Daoy (cell line): ENCODE measurements around the gene PHYHD1. TPM values are rescaled to one million over a fixed set of nuclear protein-coding genes. Genes with fewer than 3 reads are reported as not detected.

ENCODE experiments used
- DNase-seq: peaks from one replicate; pipeline ENCODE4 v3.0.0-alpha.2; 2015; ENCODE audit warnings: low read depth
- total RNA-seq: library from RNA; depleted of rRNA; stranded (reverse); fragments of >200 nt; shearing (Covaris generic); gene quantifications from 2 replicates; pipeline ENCODE4 v1.2.3, GENCODE V29; 2014; rRNA removed

The PHYHD1 gene
- total RNA-seq, 1 experiment from 2014 or later = not detected

DNA sequence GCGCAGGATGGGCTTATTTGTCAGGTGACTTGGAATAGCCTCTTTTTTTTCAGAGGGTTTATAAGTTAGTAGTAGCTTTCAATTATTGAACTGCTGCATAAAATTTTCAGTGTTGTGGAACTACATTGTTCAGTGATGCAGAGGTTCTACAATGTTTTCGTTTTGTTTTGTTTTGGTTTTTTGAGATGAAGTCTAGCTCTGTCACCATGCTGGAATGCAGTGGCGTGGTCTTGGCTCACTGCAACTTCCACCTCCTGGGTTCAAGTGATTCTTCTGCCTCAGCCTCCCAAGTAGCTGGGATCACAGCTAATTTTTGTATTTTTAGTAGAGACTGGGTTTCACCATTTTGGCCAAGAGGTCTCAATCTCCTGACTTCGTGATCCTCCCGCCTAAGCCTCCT, 48.7 kb downstream of the PHYHD1 start:
- peak; percentile 37 for DNase-seq

DNA sequence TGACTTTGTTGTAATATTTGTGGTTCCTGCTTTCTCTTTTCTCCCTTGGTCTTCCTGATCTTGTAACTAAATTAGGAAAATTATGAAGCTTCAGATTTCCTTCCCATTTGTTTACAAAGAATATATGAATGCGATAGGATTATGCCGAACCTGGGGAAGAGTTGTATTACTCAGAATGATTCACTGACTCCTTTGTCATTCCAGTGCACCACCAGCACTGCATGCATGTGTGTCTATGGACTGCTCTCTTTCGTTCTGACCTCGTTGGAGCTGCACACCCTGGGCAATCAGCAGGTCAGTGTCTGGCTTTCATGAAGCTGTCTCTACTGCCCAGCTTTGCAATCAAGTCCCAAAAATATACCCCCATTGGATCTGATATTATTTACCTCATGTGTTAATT, 52.2 kb downstream of the PHYHD1 start:
- peak; percentile 58 for DNase-seq

DNA sequence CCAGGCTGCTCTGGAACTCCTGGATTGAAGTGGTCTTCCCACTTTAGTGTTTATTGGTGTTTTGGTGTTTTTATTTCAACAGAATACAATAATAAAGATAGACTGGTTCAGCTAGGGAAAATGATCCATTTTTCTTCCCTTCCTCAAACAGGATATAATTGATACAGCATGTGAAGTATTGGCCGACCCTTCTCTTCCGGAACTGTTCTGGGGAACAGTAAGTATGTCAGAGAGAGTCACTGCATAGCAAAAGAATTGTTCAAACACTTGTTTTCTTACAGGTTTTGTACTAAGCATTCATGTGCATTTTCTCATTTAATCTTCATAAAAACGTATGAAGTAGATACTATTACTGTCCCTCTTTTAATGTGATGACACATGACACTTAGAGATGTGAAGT, 58.3 kb downstream of the PHYHD1 start:
- DNase-seq = no peak

DNA sequence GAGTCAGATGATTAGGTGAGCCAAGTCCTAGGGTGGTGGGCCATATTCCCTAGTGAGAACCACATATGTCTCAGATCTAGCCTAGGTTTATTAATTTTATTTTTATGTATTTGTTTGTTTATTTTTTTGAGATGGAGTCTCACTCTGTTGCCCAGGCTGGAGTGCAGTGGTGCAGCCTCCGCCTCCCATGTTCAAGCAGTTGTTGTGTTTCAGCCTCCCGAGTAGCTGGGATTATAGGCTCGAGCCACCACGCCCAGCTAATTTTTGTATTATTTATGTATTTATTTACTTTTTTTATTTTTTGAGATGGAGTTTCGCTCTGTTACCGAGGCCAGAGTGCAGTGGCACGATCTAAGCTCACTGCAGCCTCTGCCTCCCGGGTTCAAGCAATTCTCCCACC, 62.8 kb downstream of the PHYHD1 start:
- no peak for DNase-seq

DNA sequence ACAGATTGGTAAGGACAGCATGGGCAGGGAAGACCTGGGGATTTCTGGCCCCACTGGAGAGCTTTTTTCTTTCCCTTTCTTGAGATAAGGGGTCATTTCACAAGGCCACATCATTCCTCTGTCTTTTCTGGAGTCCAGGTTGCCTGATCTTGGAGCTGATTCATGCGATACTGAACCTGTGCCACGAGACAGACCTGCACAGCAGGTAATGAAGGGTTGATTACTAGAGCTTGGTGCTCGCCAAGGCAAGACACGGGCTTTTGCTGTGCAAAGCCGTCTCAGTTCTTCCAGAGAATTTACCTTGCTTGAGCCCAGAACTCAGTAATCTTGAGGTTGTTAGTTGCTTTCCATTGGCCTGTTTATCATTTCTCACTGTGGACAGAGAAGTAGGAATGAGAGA, 65.9 kb downstream of the PHYHD1 start:
- no peak for DNase-seq

DNA sequence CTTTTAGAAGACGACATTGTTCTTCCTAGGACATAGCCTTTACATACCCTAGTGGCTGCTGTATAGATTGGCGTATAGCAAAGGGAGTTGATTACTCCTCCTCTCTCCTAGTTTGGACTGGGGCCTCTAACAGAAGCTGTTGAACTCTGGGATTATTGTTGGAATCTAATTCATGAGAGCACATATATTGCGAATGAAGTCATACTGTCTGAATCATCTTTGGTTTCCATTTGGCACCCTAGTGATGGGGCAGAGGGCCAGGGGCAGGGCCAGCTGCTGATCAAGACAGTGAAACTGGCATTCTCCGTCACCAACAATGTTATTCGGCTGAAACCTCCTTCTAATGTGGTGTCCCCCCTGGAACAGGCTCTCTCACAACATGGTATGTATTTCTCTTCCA, 67.0 kb downstream of the PHYHD1 start:
- DNase-seq = peak; percentile 89

Other genes with a start within 250 kb of the PHYHD1 start
- gene SET, start 231.8 kb upstream of the PHYHD1 start, total RNA-seq = 1,185 and 1,206 TPM in 2 replicates
- 8.2 and 16.8 TPM in 2 replicates for gene PKN3, start 218.5 kb upstream of the PHYHD1 start, total RNA-seq
- gene ZDHHC12, start 196.9 kb upstream of the PHYHD1 start, total RNA-seq = 62.3 and 78.8 TPM in 2 replicates
- gene ZER1, start 149.1 kb upstream of the PHYHD1 start, total RNA-seq = 9.1 and 31.6 TPM in 2 replicates
- 12.9 and 13.1 TPM in 2 replicates for gene TBC1D13, start 133.7 kb upstream of the PHYHD1 start, total RNA-seq
- gene ENDOG, start 102.5 kb upstream of the PHYHD1 start, total RNA-seq = 14.1 and 17.8 TPM in 2 replicates
- gene SPOUT1, start 91.2 kb upstream of the PHYHD1 start, total RNA-seq = 29.9 and 45.8 TPM in 2 replicates
- 7.1 and 8.9 TPM in 2 replicates for gene KYAT1, start 39.0 kb upstream of the PHYHD1 start, total RNA-seq
- gene LRRC8A, start 38.8 kb upstream of the PHYHD1 start, total RNA-seq = 35.5 and 36.7 TPM in 2 replicates
- gene DOLK, start 26.6 kb downstream of the PHYHD1 start, total RNA-seq = 16.3 and 17.1 TPM in 2 replicates
- 73.7 and 75.5 TPM in 2 replicates for gene NUP188, start 26.7 kb downstream of the PHYHD1 start, total RNA-seq
- 19.0 and 21.8 TPM in 2 replicates for gene SH3GLB2, start 107.3 kb downstream of the PHYHD1 start, total RNA-seq
- 7.8 and 27.4 TPM in 2 replicates for gene MIGA2, start 115.6 kb downstream of the PHYHD1 start, total RNA-seq
- gene DOLPP1, start 160.1 kb downstream of the PHYHD1 start, total RNA-seq = 18.1 and 19.5 TPM in 2 replicates
- gene CRAT, start 189.8 kb downstream of the PHYHD1 start, total RNA-seq = 7.6 and 8.8 TPM in 2 replicates
- 0.63 TPM in 1 of 2 replicates, not detected in the other for gene PTPA, start 190.4 kb downstream of the PHYHD1 start, total RNA-seq